RWPE2 (cell line): Measurements from ENCODE around the gene GPR68.

Experiments
- ATAC-seq: fragments of 200-7000 bp; cut with Tn5 transposase; 3 replicates; pipeline ENCODE4 v1.9.1; 2021; ENCODE audit warnings: low read depth
- DNase-seq: peaks from one replicate; pipeline ENCODE4 v3.0.0-alpha.2; 2020; ENCODE audit warnings: low spot score
- H3K27ac ChIP-seq: fragments of 450-650 bp; 2 replicates; pipeline ENCODE4 v1.5.1; 2017; ENCODE audit warnings: mild to moderate bottlenecking; ENCODE audit not compliant: poor library complexity, severe bottlenecking
- H3K27me3 ChIP-seq: fragments of 250-450 bp; sonication (Bioruptor Pico); 2 replicates; pipeline ENCODE4 v1.5.1; 2021; ENCODE audit warnings: mild to moderate bottlenecking, moderate library complexity; ENCODE audit not compliant: insufficient read depth, poor library complexity, severe bottlenecking
- H3K36me3 ChIP-seq: fragments of 250-450 bp; sonication (Bioruptor Pico); 2 replicates; pipeline ENCODE4 v1.5.1; 2020; ENCODE audit warnings: low read depth, mild to moderate bottlenecking, moderate library complexity
- H3K4me1 ChIP-seq: fragments of 250-450 bp; sonication (Bioruptor Pico); 2 replicates; pipeline ENCODE4 v1.5.1; 2021; ENCODE audit warnings: mild to moderate bottlenecking, moderate library complexity; ENCODE audit not compliant: insufficient read depth, poor library complexity, severe bottlenecking
- H3K4me3 ChIP-seq: fragments of 250-450 bp; sonication (Bioruptor Pico); 2 replicates; pipeline ENCODE4 v1.5.1; 2021; ENCODE audit warnings: mild to moderate bottlenecking, moderate library complexity; ENCODE audit not compliant: severe bottlenecking
- H3K9me3 ChIP-seq: fragments of 250-450 bp; sonication (Bioruptor Pico); 2 replicates; pipeline ENCODE4 v1.5.1; 2021; ENCODE audit warnings: mild to moderate bottlenecking, moderate library complexity; ENCODE audit not compliant: severe bottlenecking
- TF ChIP-seq, protein P1 (sequence below): fragments of 450-650 bp; IDR thresholded peaks from one replicate; pipeline ENCODE4 v1.5.1; 2017; ENCODE audit warnings: mild to moderate bottlenecking, moderate library complexity; ENCODE audit not compliant: poor library complexity, severe bottlenecking

Gene GPR68

DNA sequence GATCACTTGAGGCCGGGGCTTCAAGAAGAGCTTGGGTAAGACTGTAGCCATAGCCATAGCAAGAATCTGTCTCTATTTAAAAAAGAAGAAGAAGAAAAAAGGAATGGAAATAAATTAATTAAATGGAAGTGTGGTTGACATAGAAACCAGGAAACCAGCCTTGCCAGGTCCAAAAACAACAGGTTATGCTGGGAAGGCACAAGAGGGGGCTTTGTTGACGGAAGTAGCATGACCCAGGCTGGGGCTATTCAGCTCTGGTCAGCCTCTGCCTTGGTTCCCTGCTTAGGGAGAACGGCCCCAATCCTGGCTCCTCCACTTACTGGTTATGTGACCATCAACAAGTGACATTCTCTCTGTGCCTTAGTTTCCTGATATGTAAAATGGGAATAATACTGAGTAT lies 14.4 kb upstream of the GPR68 start:
- Histone ChIP-seq H3K4me1 (peaks cover 16% of the 10 kb centered on the region), H3K9me3 (no peaks in the 10 kb centered on the region), H3K27me3 (no peaks in the 10 kb centered on the region), H3K27ac (peak overlapping the region; percentile 89), H3K4me3 (no peak overlapping the region), H3K36me3 (no peaks in the 10 kb centered on the region)
- ATAC-seq (no peak), DNase-seq (no peak)
- TF ChIP-seq, protein P1, sequence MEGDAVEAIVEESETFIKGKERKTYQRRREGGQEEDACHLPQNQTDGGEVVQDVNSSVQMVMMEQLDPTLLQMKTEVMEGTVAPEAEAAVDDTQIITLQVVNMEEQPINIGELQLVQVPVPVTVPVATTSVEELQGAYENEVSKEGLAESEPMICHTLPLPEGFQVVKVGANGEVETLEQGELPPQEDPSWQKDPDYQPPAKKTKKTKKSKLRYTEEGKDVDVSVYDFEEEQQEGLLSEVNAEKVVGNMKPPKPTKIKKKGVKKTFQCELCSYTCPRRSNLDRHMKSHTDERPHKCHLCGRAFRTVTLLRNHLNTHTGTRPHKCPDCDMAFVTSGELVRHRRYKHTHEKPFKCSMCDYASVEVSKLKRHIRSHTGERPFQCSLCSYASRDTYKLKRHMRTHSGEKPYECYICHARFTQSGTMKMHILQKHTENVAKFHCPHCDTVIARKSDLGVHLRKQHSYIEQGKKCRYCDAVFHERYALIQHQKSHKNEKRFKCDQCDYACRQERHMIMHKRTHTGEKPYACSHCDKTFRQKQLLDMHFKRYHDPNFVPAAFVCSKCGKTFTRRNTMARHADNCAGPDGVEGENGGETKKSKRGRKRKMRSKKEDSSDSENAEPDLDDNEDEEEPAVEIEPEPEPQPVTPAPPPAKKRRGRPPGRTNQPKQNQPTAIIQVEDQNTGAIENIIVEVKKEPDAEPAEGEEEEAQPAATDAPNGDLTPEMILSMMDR = no peak

DNA sequence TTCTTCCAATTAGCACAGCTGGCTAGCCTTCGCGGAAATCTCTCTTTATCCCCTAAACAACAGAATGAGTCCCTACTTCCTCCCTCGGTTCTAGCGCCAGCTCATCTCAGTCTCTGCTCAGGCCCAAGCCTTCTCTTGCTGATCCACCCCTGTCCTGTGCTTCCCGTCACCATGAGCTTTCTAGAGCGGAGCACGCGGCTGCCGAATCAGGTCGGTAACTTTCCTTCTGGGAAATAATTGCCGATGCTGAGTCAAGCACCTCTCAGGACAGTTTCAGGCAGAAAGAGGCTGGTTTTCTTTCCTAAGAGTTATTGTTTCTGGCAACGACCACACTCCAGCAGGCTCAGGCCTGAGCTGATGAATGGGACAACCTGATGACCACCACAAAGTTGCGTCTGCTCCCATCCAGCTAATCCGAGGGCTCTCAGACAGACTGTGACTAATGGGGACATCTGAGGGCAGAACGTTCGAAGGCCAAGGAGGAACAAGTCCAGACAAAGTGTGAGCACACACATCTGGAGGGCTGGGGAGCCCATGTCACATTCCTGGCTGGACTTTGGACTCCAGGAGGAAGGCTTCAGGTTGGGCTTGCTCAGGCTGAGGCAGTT lies 13.6 kb upstream of the GPR68 start:
- peaks cover 16% of the 10 kb centered on the region for H3K4me1 ChIP-seq
- H3K27ac ChIP-seq = peak overlapping the region; percentile 89
- TF ChIP-seq, protein P1 = no peak
- no peak overlapping the region for H3K4me3 ChIP-seq
- peak; percentile 76 for ATAC-seq
- H3K27me3 ChIP-seq = no peaks in the 10 kb centered on the region
- no peaks in the 10 kb centered on the region for H3K9me3 ChIP-seq
- DNase-seq = peak; percentile 92
- H3K36me3 ChIP-seq = no peaks in the 10 kb centered on the region

DNA sequence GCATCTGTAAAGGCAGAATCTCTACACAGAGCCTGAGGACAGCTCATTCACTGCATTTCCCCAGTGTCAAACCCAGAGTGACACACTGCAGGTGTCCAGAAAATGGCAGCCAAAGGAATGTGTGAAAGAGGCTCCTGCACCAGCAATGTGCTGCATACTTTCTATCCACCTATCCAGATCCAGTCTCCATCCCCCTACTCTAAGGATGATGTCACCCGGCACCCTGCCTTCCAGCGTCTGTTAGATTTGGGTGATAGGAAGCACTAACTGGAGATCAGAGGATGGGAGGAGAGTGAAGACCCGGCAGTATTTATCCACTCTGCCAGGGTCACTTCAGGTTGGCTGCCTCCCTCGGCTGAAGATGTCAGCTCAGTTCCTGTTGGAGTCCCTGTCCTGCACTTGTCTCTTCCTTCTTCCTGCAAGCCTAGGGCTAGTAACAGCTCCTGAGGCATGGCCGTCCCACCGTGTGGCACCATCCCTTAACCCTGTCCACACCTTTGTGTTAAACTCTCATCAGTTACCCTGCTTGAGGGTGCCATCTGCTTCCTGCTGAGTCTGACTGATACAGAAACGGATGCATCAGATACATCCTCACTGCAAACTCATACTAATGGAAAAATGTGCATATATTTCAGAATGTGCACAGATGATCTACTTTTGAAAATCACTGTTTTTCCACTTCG lies 13.0 kb upstream of the GPR68 start:
- peak overlapping the region; percentile 89 for H3K27ac ChIP-seq
- ATAC-seq = no peak
- peaks cover 16% of the 10 kb centered on the region for H3K4me1 ChIP-seq
- no peaks in the 10 kb centered on the region for H3K36me3 ChIP-seq
- no peaks in the 10 kb centered on the region for H3K9me3 ChIP-seq
- H3K27me3 ChIP-seq = no peaks in the 10 kb centered on the region
- no peak for DNase-seq
- TF ChIP-seq, protein P1 = no peak
- H3K4me3 ChIP-seq = no peak overlapping the region

DNA sequence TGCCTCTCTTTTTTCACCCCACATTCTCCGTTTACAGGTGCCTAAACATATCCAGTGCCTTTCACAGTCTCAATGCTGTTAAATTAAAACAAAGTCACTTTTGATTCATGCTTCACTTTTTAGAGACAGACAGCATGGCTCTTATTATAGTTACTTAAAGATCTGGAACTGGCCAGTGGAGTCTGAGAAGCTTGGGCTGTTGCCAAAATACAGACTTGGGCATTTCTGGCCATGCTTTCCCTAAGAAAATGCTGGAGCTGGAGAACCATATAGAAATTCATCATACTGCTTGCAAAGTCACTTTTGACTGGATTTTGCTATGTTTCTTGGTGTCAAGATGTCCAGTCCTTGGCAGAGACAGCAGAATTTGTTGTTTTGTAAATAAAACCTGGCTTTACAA lies 12.2 kb upstream of the GPR68 start:
- peaks cover 16% of the 10 kb centered on the region for H3K4me1 ChIP-seq
- TF ChIP-seq, protein P1 = no peak
- no peaks in the 10 kb centered on the region for H3K9me3 ChIP-seq
- ATAC-seq (no peak), DNase-seq (no peak)
- H3K27ac ChIP-seq = peak overlapping the region; percentile 89
- no peaks in the 10 kb centered on the region for H3K36me3 ChIP-seq
- H3K27me3 ChIP-seq = no peaks in the 10 kb centered on the region
- H3K4me3 ChIP-seq = no peak overlapping the region

DNA sequence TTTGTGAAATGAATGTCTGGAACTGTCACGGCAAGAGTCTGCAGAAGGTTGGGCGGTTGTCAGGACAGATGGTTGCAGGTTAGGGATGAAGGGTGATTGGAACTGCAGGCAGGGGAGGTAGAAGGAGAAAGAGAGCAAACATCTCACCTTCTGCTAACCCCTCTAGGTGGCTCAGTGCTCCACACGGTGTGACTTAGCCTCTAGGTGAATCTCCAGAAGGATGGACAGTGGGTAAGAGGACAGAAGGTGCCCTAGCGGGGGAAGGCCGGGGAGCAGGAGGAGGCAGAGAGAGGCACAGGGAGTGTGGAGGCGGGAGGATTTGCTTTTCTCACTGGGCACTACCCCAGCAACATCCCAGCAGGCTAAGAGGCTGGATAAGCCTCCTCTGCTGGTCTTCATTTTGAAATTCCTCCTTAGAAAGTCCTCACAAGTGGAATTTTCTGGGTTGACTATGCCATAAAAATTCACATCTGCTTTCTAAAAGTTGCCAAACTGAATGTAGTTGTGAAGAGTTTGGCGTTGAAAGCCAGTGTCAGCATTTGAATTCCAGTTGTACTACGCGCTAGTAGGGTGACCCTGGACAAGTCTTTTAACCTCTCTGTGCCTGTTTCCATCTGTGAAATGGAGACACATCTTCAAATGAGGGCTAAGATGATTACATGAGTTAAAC lies 10.7 kb upstream of the GPR68 start:
- DNase-seq (no peak), ATAC-seq (peak; percentile 8; the same call in 1 of the 3 replicates)
- no peaks in the 10 kb centered on the region for H3K27me3 ChIP-seq
- no peak overlapping the region for H3K4me3 ChIP-seq
- H3K36me3 ChIP-seq = no peaks in the 10 kb centered on the region
- H3K9me3 ChIP-seq = no peaks in the 10 kb centered on the region
- peaks cover 16% of the 10 kb centered on the region for H3K4me1 ChIP-seq
- TF ChIP-seq, protein P1 = peak; percentile 20
- peak overlapping the region; percentile 19 for H3K27ac ChIP-seq
